ENCODE results near the gene CLEC4E.

Gene CLEC4E

DNA sequence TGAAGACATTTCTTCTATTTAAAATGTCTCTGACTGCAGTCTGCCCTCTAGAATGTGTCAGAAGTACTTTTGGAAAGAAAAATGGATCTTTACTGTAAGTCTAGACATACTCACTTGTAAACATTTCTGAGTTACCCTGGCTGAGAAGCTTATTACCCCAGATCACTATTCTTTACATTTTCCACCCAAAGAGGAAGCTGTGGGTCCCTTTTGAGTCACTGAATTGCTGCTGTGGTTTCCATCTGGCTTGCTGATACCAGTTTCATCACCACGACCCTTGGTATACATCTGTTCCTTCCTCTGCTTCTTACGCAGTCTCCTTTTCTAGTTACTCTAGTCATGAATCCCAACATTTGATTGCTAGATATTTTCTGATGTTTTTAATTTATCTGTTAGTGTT, 47.6 kb downstream of the CLEC4E start:
- TF ChIP-seq, protein P1, sequence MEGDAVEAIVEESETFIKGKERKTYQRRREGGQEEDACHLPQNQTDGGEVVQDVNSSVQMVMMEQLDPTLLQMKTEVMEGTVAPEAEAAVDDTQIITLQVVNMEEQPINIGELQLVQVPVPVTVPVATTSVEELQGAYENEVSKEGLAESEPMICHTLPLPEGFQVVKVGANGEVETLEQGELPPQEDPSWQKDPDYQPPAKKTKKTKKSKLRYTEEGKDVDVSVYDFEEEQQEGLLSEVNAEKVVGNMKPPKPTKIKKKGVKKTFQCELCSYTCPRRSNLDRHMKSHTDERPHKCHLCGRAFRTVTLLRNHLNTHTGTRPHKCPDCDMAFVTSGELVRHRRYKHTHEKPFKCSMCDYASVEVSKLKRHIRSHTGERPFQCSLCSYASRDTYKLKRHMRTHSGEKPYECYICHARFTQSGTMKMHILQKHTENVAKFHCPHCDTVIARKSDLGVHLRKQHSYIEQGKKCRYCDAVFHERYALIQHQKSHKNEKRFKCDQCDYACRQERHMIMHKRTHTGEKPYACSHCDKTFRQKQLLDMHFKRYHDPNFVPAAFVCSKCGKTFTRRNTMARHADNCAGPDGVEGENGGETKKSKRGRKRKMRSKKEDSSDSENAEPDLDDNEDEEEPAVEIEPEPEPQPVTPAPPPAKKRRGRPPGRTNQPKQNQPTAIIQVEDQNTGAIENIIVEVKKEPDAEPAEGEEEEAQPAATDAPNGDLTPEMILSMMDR (IDR thresholded peaks at IDR 0.05; ENCODE audit: low read depth, low read length), result no peak
- TF ChIP-seq, protein P2, sequence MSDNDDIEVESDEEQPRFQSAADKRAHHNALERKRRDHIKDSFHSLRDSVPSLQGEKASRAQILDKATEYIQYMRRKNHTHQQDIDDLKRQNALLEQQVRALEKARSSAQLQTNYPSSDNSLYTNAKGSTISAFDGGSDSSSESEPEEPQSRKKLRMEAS (IDR thresholded peaks at IDR 0.05; ENCODE audit: low read depth, low read length), result 0 out of 2 replicates have a peak, but pooled peaks have one; percentile 23
- DNase-seq (ENCODE audit: low read depth), result peak; percentile 93
- H3K4me3 ChIP-seq (ENCODE audit: low read depth, low read length), result no peak overlapping the region

GRCh38 chr12:8491646-8492530, 48.8 kb downstream of the CLEC4E start:
- H3K4me3 ChIP-seq (ENCODE audit: low read depth, low read length), result no peak overlapping the region
- no peak for DNase-seq (ENCODE audit: low read depth)
- TF ChIP-seq MYC (IDR thresholded peaks at IDR 0.05; ENCODE audit: low read depth, low read length) (no peak), POLR2A (IDR thresholded peaks at IDR 0.05; ENCODE audit: extremely low read depth, insufficient read length) (no peak)
- TF ChIP-seq, protein P1 (IDR thresholded peaks at IDR 0.05; ENCODE audit: low read depth, low read length), result no peak
- TF ChIP-seq, protein P2 (IDR thresholded peaks at IDR 0.05; ENCODE audit: low read depth, low read length), result no peak

All from NB4 (cell line).